ENCODE results near the gene RAB5IF. TPM values are rescaled to one million over a fixed set of nuclear protein-coding genes. Genes with fewer than 3 reads are reported as not detected.
A peak's percentile ranks its signal among the peaks of the same experiment; 100 is the strongest.

The RAB5IF gene
- polyA plus RNA-seq, 1 donor from 2014 or later: 205 TPM

- peak overlapping the region; percentile 39 for H3K4me2 ChIP-seq (ENCODE audit: low read length)
- peaks cover 22% of the 10 kb centered on the region for H3K27me3 ChIP-seq (ENCODE audit: insufficient read depth, low read depth, low read length)
- no peaks in the 10 kb centered on the region for H3F3A ChIP-seq (ENCODE audit: insufficient read depth, low read length, poor library complexity, severe bottlenecking)
- no peaks in the 10 kb centered on the region for H3K9me3 ChIP-seq (ENCODE audit: low read length)
- H4K20me1 ChIP-seq (ENCODE audit: insufficient read depth): no peaks in the 10 kb centered on the region
- H3K79me2 ChIP-seq (replicated peaks; ENCODE audit: insufficient read depth, low read length): peaks cover 24% of the 10 kb centered on the region
- TF ChIP-seq RAD21 (conservative IDR thresholded peaks at IDR 0.05) (no peak), EZH2 (IDR thresholded peaks at IDR 0.05; ENCODE audit: borderline replicate concordance, insufficient read depth, low read length, poor library complexity, severe bottlenecking) (no peak), POLR2AphosphoS5 (IDR thresholded peaks at IDR 0.05) (no peak), EP300 (conservative IDR thresholded peaks at IDR 0.05; ENCODE audit: poor library complexity, severe bottlenecking) (no peak), MXI1 (conservative IDR thresholded peaks at IDR 0.05; ENCODE audit: poor library complexity, severe bottlenecking) (no peak), CTCF (IDR thresholded peaks at IDR 0.05; ENCODE audit: poor library complexity, severe bottlenecking) (no peak)
- TF ChIP-seq, protein P1, sequence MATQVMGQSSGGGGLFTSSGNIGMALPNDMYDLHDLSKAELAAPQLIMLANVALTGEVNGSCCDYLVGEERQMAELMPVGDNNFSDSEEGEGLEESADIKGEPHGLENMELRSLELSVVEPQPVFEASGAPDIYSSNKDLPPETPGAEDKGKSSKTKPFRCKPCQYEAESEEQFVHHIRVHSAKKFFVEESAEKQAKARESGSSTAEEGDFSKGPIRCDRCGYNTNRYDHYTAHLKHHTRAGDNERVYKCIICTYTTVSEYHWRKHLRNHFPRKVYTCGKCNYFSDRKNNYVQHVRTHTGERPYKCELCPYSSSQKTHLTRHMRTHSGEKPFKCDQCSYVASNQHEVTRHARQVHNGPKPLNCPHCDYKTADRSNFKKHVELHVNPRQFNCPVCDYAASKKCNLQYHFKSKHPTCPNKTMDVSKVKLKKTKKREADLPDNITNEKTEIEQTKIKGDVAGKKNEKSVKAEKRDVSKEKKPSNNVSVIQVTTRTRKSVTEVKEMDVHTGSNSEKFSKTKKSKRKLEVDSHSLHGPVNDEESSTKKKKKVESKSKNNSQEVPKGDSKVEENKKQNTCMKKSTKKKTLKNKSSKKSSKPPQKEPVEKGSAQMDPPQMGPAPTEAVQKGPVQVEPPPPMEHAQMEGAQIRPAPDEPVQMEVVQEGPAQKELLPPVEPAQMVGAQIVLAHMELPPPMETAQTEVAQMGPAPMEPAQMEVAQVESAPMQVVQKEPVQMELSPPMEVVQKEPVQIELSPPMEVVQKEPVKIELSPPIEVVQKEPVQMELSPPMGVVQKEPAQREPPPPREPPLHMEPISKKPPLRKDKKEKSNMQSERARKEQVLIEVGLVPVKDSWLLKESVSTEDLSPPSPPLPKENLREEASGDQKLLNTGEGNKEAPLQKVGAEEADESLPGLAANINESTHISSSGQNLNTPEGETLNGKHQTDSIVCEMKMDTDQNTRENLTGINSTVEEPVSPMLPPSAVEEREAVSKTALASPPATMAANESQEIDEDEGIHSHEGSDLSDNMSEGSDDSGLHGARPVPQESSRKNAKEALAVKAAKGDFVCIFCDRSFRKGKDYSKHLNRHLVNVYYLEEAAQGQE (IDR thresholded peaks at IDR 0.05; ENCODE audit: borderline replicate concordance): no peak
- peak overlapping the region; percentile 70 for H3K4me3 ChIP-seq (ENCODE audit: low read length)
- no peak overlapping the region for H2AFZ ChIP-seq (ENCODE audit: low read depth, low read length)
- H3K9ac ChIP-seq (ENCODE audit: low read length): peak overlapping the region; percentile 46
- no peaks in the 10 kb centered on the region for H3K36me3 ChIP-seq (ENCODE audit: insufficient read depth, low read length)
- no peaks in the 10 kb centered on the region for H3K9me2 ChIP-seq (ENCODE audit: insufficient read depth, low read length)
- H3K27ac ChIP-seq (ENCODE audit: low read length): no peak overlapping the region
Measured at GRCh38 chr20:36573798-36574365, 31.7 kb upstream of the RAB5IF start.

DNA sequence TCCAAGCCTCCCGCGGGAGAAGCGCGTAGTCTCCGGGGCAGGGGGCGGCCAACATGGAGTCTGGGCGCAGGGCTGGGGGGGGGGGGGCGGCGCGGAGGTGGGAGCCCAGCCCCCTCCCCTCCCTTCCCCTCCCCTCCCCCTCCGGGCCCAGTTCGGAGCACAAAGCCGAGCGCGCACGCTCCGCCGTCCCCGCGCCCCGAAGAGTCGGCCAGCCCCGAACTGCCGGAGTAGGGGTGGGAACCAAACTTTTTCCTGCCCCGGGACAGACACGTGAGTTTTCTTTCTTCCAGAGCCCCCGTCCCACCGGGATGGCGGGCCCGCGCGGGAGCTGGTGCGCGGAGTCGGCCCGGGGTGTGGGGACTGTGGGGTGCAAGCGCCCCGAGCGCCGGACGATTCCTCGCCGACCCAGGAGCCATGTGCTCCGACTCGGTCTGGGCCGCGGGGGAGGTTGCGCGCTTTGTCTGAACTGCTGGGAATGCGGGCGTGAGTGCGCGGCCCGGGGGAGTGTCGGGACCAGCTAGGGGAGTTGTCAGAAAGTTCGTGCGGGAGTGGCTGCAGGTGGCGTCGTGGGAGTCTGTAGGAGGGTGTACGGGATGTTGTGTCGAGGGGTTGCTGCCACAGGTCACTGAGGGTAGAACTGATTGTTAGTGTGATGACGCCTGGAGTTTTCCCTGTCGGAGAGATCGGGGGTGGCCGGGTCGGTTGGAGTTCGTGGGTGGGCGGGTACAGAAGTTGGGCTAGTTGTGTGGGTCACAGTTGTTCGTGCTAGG lies 31.0 kb upstream of the RAB5IF start:
- H4K20me1 ChIP-seq (ENCODE audit: insufficient read depth): no peaks in the 10 kb centered on the region
- no peak overlapping the region for H2AFZ ChIP-seq (ENCODE audit: low read depth, low read length)
- H3K9me3 ChIP-seq (ENCODE audit: low read length): no peaks in the 10 kb centered on the region
- peak overlapping the region; percentile 70 for H3K4me3 ChIP-seq (ENCODE audit: low read length)
- H3K36me3 ChIP-seq (ENCODE audit: insufficient read depth, low read length): no peaks in the 10 kb centered on the region
- H3K9ac ChIP-seq (ENCODE audit: low read length): peak overlapping the region; percentile 46
- peaks cover 24% of the 10 kb centered on the region for H3K79me2 ChIP-seq (replicated peaks; ENCODE audit: insufficient read depth, low read length)
- H3K4me2 ChIP-seq (ENCODE audit: low read length): peak overlapping the region; percentile 39
- H3K27me3 ChIP-seq (ENCODE audit: insufficient read depth, low read depth, low read length): peaks cover 22% of the 10 kb centered on the region
- TF ChIP-seq MXI1 (conservative IDR thresholded peaks at IDR 0.05; ENCODE audit: poor library complexity, severe bottlenecking): peak; percentile 77
- TF ChIP-seq EP300 (conservative IDR thresholded peaks at IDR 0.05; ENCODE audit: poor library complexity, severe bottlenecking): no peak
- no peak overlapping the region for H3K27ac ChIP-seq (ENCODE audit: low read length)
- H3K9me2 ChIP-seq (ENCODE audit: insufficient read depth, low read length): no peaks in the 10 kb centered on the region
- no peaks in the 10 kb centered on the region for H3F3A ChIP-seq (ENCODE audit: insufficient read depth, low read length, poor library complexity, severe bottlenecking)
